ENCODE measurements around the gene TEKTIP1. TPM values are rescaled to one million over a fixed set of nuclear protein-coding genes. Genes with fewer than 3 reads are reported as not detected.

Gene TEKTIP1
- total RNA-seq, 1 donor, result not detected

GRCh38 chr19:3547301-3547731 is 8.3 kb downstream of the TEKTIP1 start:
- peak; percentile 63 for TF ChIP-seq CTCF (IDR thresholded peaks at IDR 0.05; ENCODE audit: insufficient read depth, low read depth, low read length)
- DNase-seq (ENCODE audit: low read depth), result no peak
- H3K4me3 ChIP-seq (ENCODE audit: low read depth, low read length), result no peak overlapping the region

GRCh38 chr19:3547767-3548282 is 8.9 kb downstream of the TEKTIP1 start:
- no peak overlapping the region for H3K4me3 ChIP-seq (ENCODE audit: low read depth, low read length)
- no peak for DNase-seq (ENCODE audit: low read depth)
- TF ChIP-seq CTCF (IDR thresholded peaks at IDR 0.05; ENCODE audit: insufficient read depth, low read depth, low read length), result no peak

DNA sequence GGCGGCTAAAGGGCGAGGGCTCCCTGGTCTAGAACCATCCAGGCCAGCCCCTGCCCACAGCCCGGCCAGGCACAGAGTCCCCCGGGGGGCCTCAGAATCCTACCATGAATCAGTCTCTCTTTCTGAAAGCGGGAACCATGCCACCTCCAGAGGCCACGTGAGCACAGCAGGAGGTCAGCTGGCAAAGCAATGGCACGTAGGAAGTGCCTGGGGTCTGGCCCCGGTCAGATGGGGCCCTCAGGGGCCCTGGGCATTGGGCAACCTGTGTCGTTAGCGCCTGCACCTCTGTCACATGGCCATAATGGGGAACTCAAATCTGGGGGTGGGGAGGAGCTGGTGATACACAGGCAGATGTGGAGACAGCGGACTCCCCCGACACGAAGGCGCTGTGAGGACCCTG is 9.6 kb downstream of the TEKTIP1 start:
- H3K4me3 ChIP-seq (ENCODE audit: low read depth, low read length), result no peak overlapping the region
- no peak for DNase-seq (ENCODE audit: low read depth)
- TF ChIP-seq CTCF (IDR thresholded peaks at IDR 0.05; ENCODE audit: insufficient read depth, low read depth, low read length), result no peak

GRCh38 chr19:3549816-3550215 is 10.8 kb downstream of the TEKTIP1 start:
- TF ChIP-seq CTCF (IDR thresholded peaks at IDR 0.05; ENCODE audit: insufficient read depth, low read depth, low read length), result no peak
- H3K4me3 ChIP-seq (ENCODE audit: low read depth, low read length), result no peak overlapping the region
- no peak for DNase-seq (ENCODE audit: low read depth)

DNA sequence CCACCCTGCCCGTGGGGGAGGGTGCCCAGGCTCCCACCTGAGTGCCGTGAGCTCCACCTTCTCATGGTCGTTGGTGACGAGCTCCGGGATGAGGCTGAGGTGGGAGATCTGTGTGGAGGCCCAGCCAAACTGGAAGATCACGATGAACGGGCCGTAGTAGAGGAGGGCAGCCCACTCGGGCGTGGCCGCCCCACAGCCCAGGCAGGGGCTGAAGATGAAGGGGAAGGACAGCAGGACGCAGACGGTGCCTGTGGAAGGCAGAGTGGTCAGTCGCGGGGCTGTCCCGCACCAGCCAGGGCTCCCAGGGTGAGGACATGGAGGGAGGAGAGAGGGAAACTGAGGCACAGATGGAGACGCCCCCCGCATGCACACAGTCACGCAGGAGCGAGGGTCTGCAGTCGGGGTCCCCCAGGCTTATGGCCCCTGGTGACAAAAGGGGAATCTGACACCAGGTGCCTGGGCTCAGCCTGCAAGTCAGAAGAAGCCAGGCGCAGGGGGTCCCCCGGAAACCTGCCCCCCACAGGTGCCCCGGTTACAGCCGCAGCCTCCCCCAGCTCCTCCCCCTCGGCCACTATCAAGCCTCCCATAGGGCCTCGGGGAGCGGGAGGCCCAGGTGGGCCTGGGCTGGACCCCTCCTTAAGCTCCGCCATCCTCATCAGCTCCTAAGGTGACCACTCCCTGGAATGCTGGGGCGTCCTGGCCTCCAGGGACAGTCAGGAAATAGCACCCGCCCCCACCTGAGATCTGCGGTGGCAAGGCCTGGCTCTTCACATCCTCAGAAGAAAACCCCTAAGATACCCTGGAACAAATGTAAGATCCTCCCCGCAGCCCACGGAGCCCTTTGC is 12.2 kb downstream of the TEKTIP1 start:
- H3K4me3 ChIP-seq (ENCODE audit: low read depth, low read length), result no peak overlapping the region
- TF ChIP-seq CTCF (IDR thresholded peaks at IDR 0.05; ENCODE audit: insufficient read depth, low read depth, low read length), result no peak
- DNase-seq (ENCODE audit: low read depth), result no peak

DNA sequence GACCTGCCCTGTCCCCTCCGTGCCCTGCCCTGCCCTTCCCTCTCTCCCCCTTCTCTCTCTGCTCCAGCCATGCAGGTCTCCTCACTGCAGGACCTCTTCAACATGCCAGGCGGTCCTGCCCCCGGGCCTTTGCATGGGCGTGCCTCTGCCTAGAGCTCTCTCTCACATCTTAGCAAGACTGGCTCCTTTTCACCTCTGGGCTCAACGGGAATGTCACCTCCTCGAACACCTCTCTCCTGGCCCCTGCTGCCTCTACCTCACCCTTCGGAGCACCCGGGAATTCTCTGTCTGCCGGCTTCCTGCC is 12.8 kb downstream of the TEKTIP1 start:
- no peak for TF ChIP-seq CTCF (IDR thresholded peaks at IDR 0.05; ENCODE audit: insufficient read depth, low read depth, low read length)
- H3K4me3 ChIP-seq (ENCODE audit: low read depth, low read length), result no peak overlapping the region
- DNase-seq (ENCODE audit: low read depth), result no peak
